Fibroblast of lung (primary cell): ENCODE results near the gene ZNRF3. TPM values are rescaled to one million over a fixed set of nuclear protein-coding genes. Genes with fewer than 3 reads are reported as not detected.

Experiments used
- DNase-seq, 2 donors: peaks; one replicate each; pipeline versions ENCODE4 v3.0.0 to v3.0.0-alpha.2; 2010; ENCODE audit warnings: low read depth in 2 of 2
- H2AFZ ChIP-seq: 2 replicates; pipeline ENCODE4 v1.5.1; 2012; ENCODE audit warnings: low read length, control low read depth, inconsistent platforms
- H3K27ac ChIP-seq: 2 replicates; pipeline ENCODE4 v1.5.1; 2011; ENCODE audit warnings: low read length, control low read depth; ENCODE audit not compliant: insufficient read depth
- H3K27me3 ChIP-seq: 2 replicates; pipeline ENCODE4 v1.5.1; 2011; ENCODE audit warnings: mild to moderate bottlenecking, low read length; ENCODE audit not compliant: control insufficient read depth, insufficient read depth
- H3K36me3 ChIP-seq: 2 replicates; pipeline ENCODE4 v1.5.1; 2011; ENCODE audit warnings: low read length; ENCODE audit not compliant: control insufficient read depth, insufficient read depth
- H3K4me1 ChIP-seq: 2 replicates; pipeline ENCODE4 v1.5.1; 2011; ENCODE audit warnings: low read length; ENCODE audit not compliant: control insufficient read depth, insufficient read depth; ENCODE audit errors: extremely low read depth
- H3K4me2 ChIP-seq: 2 replicates; pipeline ENCODE4 v1.5.1; 2011; ENCODE audit warnings: low read length, control low read depth; ENCODE audit not compliant: insufficient read depth; ENCODE audit errors: extremely low read depth
- H3K4me3 ChIP-seq, 4 experiments: fragments of 200-600 bp in 1 of 4; sonication (generic) in 1 of 4; replicated peaks in 1 of 4; 2 replicates each; pipeline ENCODE4 v1.5.1; 2011 to 2016; ENCODE audit warnings: low read length in 4 of 4, low read depth in 3 of 4, mild to moderate bottlenecking in 3 of 4, control low read depth in 2 of 4, inconsistent platforms in 1 of 4, mixed read lengths in 1 of 4; ENCODE audit not compliant: insufficient read depth in 1 of 4; ENCODE audit errors: control extremely low read depth in 1 of 4
- H3K79me2 ChIP-seq: 2 replicates; pipeline ENCODE4 v1.5.1; 2012; ENCODE audit warnings: mild to moderate bottlenecking, low read length, inconsistent platforms; ENCODE audit not compliant: control insufficient read depth, insufficient read depth
- H3K9ac ChIP-seq: 2 replicates; pipeline ENCODE4 v1.5.1; 2011; ENCODE audit warnings: mild to moderate bottlenecking, low read length, control low read depth; ENCODE audit not compliant: insufficient read depth
- H3K9me3 ChIP-seq: 2 replicates; pipeline ENCODE4 v1.5.1; 2012; ENCODE audit warnings: low read depth, low read length; ENCODE audit not compliant: control insufficient read depth, insufficient read depth
- H4K20me1 ChIP-seq: 2 replicates; pipeline ENCODE4 v1.5.1; 2011; ENCODE audit warnings: low read length; ENCODE audit not compliant: control insufficient read depth, insufficient read depth; ENCODE audit errors: extremely low read depth
- CTCF ChIP-seq, 2 donors: IDR thresholded peaks in 1 of 2; conservative IDR thresholded peaks in 1 of 2; 1 replicate in 1 of 2; 2 replicates in 1 of 2; pipeline ENCODE4 v1.5.1; 2011 to 2012; ENCODE audit warnings: low read length in 2 of 2, control low read depth in 1 of 2, inconsistent platforms in 1 of 2, low read depth in 1 of 2, mild to moderate bottlenecking in 1 of 2
- EZH2 ChIP-seq: IDR thresholded peaks from 2 replicates; pipeline ENCODE4 v1.5.1; 2012; ENCODE audit warnings: low read length, control low read depth, mild to moderate bottlenecking; ENCODE audit errors: missing control alignments
- polyA plus RNA-seq, 2 donors: library from polyadenylated mRNA; depleted of rRNA in 1 of 2; stranded (reverse) in 1 of 2; unstranded in 1 of 2; fragments of >200 nt; gene quantifications; 2 replicates each; pipeline ENCODE4 v1.2.1, GENCODE V29; 2011 to 2012; ENCODE audit warnings: missing spikeins in 1 of 2
- total RNA-seq: library from RNA; depleted of rRNA; stranded (reverse); fragments of >200 nt; gene quantifications from 2 replicates; pipeline ENCODE4 v1.2.1, GENCODE V29; 2014

ZNRF3 gene
- total and polyA plus RNA-seq, 2 donors (not counting 1 experiment from before 2014, with no cell fraction given), result 1.1 to 2.6 TPM

- H3K9me3 ChIP-seq, result no peaks in the 10 kb centered on the region
- TF ChIP-seq CTCF (conservative IDR thresholded peaks at IDR 0.05 in 1 of 2, IDR thresholded peaks at IDR 0.05 in 1 of 2; ENCODE audit: low read depth in 1 of 2, low read length in 2 of 2) (no peak), EZH2 (no peak)
- H3K79me2 ChIP-seq, result peaks cover 3% of the 10 kb centered on the region
- peak overlapping the region; percentile 95 for H3K4me2 ChIP-seq
- H4K20me1 ChIP-seq, result no peaks in the 10 kb centered on the region
- no peak overlapping the region for H3K4me3 ChIP-seq
- peaks cover 25% of the 10 kb centered on the region for H3K4me1 ChIP-seq
- no peaks in the 10 kb centered on the region for H3K27me3 ChIP-seq
- H2AFZ ChIP-seq, result peak overlapping the region; percentile 81
- DNase-seq, result peak in 1 of 2 donors; percentile 42
- no peaks in the 10 kb centered on the region for H3K36me3 ChIP-seq
- peak overlapping the region; percentile 45 for H3K27ac ChIP-seq
- H3K9ac ChIP-seq, result no peak overlapping the region
Observed at GRCh38 chr22:28903080-28903479, 19.7 kb downstream of the ZNRF3 start.

GRCh38 chr22:28903729-28904128, 20.4 kb downstream of the ZNRF3 start:
- H3K79me2 ChIP-seq, result peaks cover 3% of the 10 kb centered on the region
- H3K4me3 ChIP-seq, result peak overlapping the region; percentile 5 to 24 (median 17)
- H3K9ac ChIP-seq, result peak overlapping the region; percentile 30
- peaks cover 25% of the 10 kb centered on the region for H3K4me1 ChIP-seq
- H3K27me3 ChIP-seq, result no peaks in the 10 kb centered on the region
- TF ChIP-seq CTCF (conservative IDR thresholded peaks at IDR 0.05 in 1 of 2, IDR thresholded peaks at IDR 0.05 in 1 of 2; ENCODE audit: low read depth in 1 of 2, low read length in 2 of 2) (no peak), EZH2 (no peak)
- no peaks in the 10 kb centered on the region for H3K9me3 ChIP-seq
- H3K27ac ChIP-seq, result peak overlapping the region; percentile 72
- peak overlapping the region; percentile 65 for H2AFZ ChIP-seq
- DNase-seq, result peak; percentile 30
- H3K36me3 ChIP-seq, result no peaks in the 10 kb centered on the region
- no peaks in the 10 kb centered on the region for H4K20me1 ChIP-seq
- H3K4me2 ChIP-seq, result peak overlapping the region; percentile 95

DNA sequence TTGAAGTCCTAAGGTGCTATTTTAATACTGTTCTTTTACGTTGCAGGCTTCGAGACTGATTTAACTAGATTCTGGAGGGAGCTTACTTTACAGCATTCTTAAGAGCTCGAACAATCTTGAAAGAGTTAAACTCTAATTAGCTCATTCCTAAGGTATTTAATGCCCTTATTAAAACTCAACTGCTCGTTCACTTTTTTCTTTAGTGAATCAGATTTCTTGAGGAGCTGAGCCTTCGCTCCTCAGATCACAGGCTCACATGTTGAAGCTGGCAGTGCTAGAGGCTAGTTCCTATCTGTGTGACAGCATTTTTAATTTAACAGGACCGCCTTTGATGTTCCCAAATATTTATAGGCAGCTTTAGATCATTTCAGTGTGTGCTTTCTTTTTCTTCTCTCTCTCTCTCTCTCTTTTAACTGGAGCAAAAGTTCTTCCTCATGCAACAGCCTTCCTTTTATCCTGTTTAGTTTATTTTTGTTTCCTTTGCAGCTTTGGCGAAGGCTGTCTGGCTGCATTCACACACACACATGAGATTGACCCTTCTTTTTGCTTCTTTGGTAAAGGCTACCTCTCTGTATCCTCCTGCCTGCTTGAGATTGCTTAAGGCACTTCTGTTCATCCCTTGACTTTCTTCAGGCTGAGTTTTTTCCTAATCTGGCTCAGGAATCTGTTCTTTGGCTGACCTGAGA, 21.0 kb downstream of the ZNRF3 start:
- Histone ChIP-seq H3K9ac (peak overlapping the region; percentile 16), H2AFZ (peak overlapping the region; percentile 65), H3K27ac (peak overlapping the region; percentile 72), H3K9me3 (no peaks in the 10 kb centered on the region), H3K4me1 (peaks cover 20% of the 10 kb centered on the region), H3K79me2 (peaks cover 3% of the 10 kb centered on the region), H3K4me3 (peak overlapping the region; percentile 17 to 29 (median 21)), H3K4me2 (peak overlapping the region; percentile 95), H3K27me3 (no peaks in the 10 kb centered on the region), H4K20me1 (no peaks in the 10 kb centered on the region), H3K36me3 (no peaks in the 10 kb centered on the region)
- TF ChIP-seq CTCF (conservative IDR thresholded peaks at IDR 0.05 in 1 of 2, IDR thresholded peaks at IDR 0.05 in 1 of 2; ENCODE audit: low read depth in 1 of 2, low read length in 2 of 2) (no peak), EZH2 (no peak)
- DNase-seq, result peak; percentile 61 to 76
